HCT116 (cell line): ENCODE data around the gene ZFYVE19. TPM values are rescaled to one million over a fixed set of nuclear protein-coding genes. Genes with fewer than 3 reads are reported as not detected.

ENCODE experiments used
- ATAC-seq: fragments of 200-7000 bp; cut with Tn5 transposase; 2 replicates; pipeline ENCODE4 v1.9.1; 2020; ENCODE audit warnings: mild to moderate bottlenecking, moderate library complexity
- BruUV-seq: library from RNA; stranded (reverse); fragments of 400-500 nt; replicated peaks from 2 replicates; lab custom pipeline; 2021; lab: Mats Ljungman, UMichigan
- CTCF ChIA-PET: fragments of 300-600 bp; sonication (Branson Sonifier 250); formaldehyde crosslinking; loops from one replicate; lab custom pipeline; 2021; ENCODE audit warnings: antibody characterized with exemption; lab: Charles Lee
- POLR2A ChIA-PET: fragments of 300-600, 350-600 bp; sonication (Branson Sonifier 250); formaldehyde crosslinking; loops from one replicate; lab custom pipeline; 2021; ENCODE audit warnings: antibody characterized with exemption; lab: Charles Lee
- RAD21 ChIA-PET, 2 experiments: fragments of 300-600 bp; sonication (Branson Sonifier 250); formaldehyde crosslinking; loops; one replicate each; lab custom pipeline; 2023; ENCODE audit warnings: low total read pairs in 2 of 2; ENCODE audit not compliant: uncharacterized antibody in 2 of 2, unreplicated experiment in 2 of 2, low non-redundant PET in 1 of 2; lab: Charles Lee
- DNase-seq: peaks from one replicate; pipeline ENCODE4 v3.0.0-alpha.2; 2010; ENCODE audit warnings: low read depth, low spot score
- H2AFZ ChIP-seq: fragments of 200-600 bp; shearing (Covaris generic), sonication (generic); 2 replicates; pipeline ENCODE4 v1.6.1; 2017; ENCODE audit warnings: low read depth, mixed run types, mixed read lengths, antibody characterized with exemption, low read length; ENCODE audit not compliant: poor library complexity, severe bottlenecking
- H3K27ac ChIP-seq: 2 replicates; pipeline ENCODE4 v1.5.1; 2012; ENCODE audit warnings: low read depth, low read length
- H3K27me3 ChIP-seq: fragments of 200-600 bp; sonication (generic); 2 replicates; pipeline ENCODE4 v1.6.1; 2016; ENCODE audit warnings: mixed run types, low read length, mixed read lengths; ENCODE audit not compliant: insufficient read depth
- H3K36me3 ChIP-seq, 2 experiments: fragments of 200-500 bp in 1 of 2; fragments of 200-600 bp in 1 of 2; sonication (Bioruptor generic) in 1 of 2; sonication (generic) in 1 of 2; 2 replicates each; pipeline versions ENCODE4 v1.5.1 to v1.6.1; 2014 to 2016; ENCODE audit warnings: low read length in 2 of 2, inconsistent platforms in 1 of 2, mixed read lengths in 1 of 2, mixed run types in 1 of 2; ENCODE audit not compliant: insufficient read depth in 2 of 2, control insufficient read depth in 1 of 2
- H3K4me1 ChIP-seq, 2 experiments: fragments of 200-600 bp in 1 of 2; sonication (generic) in 1 of 2; 2 replicates each; pipeline versions ENCODE4 v1.5.1 to v1.6.1; 2012 to 2017; ENCODE audit warnings: low read length in 2 of 2, inconsistent platforms in 1 of 2, mild to moderate bottlenecking in 1 of 2, mixed read lengths in 1 of 2, mixed run types in 1 of 2, moderate library complexity in 1 of 2; ENCODE audit not compliant: insufficient read depth in 2 of 2, control insufficient read depth in 1 of 2
- H3K4me2 ChIP-seq: fragments of 200-600 bp; sonication (generic); 2 replicates; pipeline ENCODE4 v1.6.1; 2017; ENCODE audit warnings: mixed run types, low read length, mixed read lengths
- H3K4me3 ChIP-seq, 2 experiments: fragments of 200-600 bp in 1 of 2; sonication (generic) in 1 of 2; replicated peaks in 1 of 2; 2 replicates each; pipeline ENCODE4 v1.5.1; 2011 to 2016; ENCODE audit warnings: low read length in 2 of 2, control low read depth in 1 of 2, low read depth in 1 of 2, mild to moderate bottlenecking in 1 of 2, mixed read lengths in 1 of 2, mixed run types in 1 of 2
- H3K79me2 ChIP-seq: fragments of 200-600 bp; sonication (generic); 2 replicates; pipeline ENCODE4 v1.6.1; 2017; ENCODE audit warnings: mild to moderate bottlenecking, mixed run types, low read length, moderate library complexity, mixed read lengths; ENCODE audit not compliant: insufficient read depth
- H3K9ac ChIP-seq: fragments of 200-600 bp; sonication (generic); 2 replicates; pipeline ENCODE4 v1.6.1; 2016; ENCODE audit warnings: low read length, mixed read lengths
- H3K9me2 ChIP-seq: fragments of 200-600 bp; sonication (generic), shearing (Covaris generic); 2 replicates; pipeline ENCODE4 v1.6.1; 2017; ENCODE audit warnings: mixed run types, mild to moderate bottlenecking, moderate library complexity; ENCODE audit not compliant: insufficient read depth
- H3K9me3 ChIP-seq, 2 experiments: fragments of 200-500 bp in 1 of 2; fragments of 200-600 bp in 1 of 2; sonication (Bioruptor generic) in 1 of 2; sonication (generic) in 1 of 2; 2 replicates each; pipeline ENCODE4 v1.6.1; 2014 to 2017; ENCODE audit warnings: low read length in 2 of 2, mixed read lengths in 2 of 2, inconsistent platforms in 1 of 2, low read depth in 1 of 2, mild to moderate bottlenecking in 1 of 2, mixed run types in 1 of 2, moderate library complexity in 1 of 2; ENCODE audit not compliant: control insufficient read depth in 1 of 2, insufficient read depth in 1 of 2
- H4K20me1 ChIP-seq: fragments of 200-600 bp; sonication (generic), shearing (Covaris generic); 2 replicates; pipeline ENCODE4 v1.6.1; 2017; ENCODE audit warnings: mixed run types, mild to moderate bottlenecking, moderate library complexity; ENCODE audit not compliant: insufficient read depth
- CBX3 ChIP-seq: IDR thresholded peaks from 2 replicates; pipeline ENCODE4 v1.6.1; 2012; ENCODE audit warnings: low read depth
- ELF1 ChIP-seq: IDR thresholded peaks from 2 replicates; pipeline ENCODE4 v1.6.1; 2012; ENCODE audit warnings: low read depth, borderline replicate concordance
- JUND ChIP-seq: IDR thresholded peaks from 2 replicates; pipeline ENCODE4 v1.6.1; 2012
- POLR2AphosphoS5 ChIP-seq: IDR thresholded peaks from 2 replicates; pipeline ENCODE4 v1.6.1; 2011; ENCODE audit warnings: mild to moderate bottlenecking, low read depth, low read length, moderate library complexity
- REST ChIP-seq: IDR thresholded peaks from 2 replicates; pipeline ENCODE4 v1.6.1; 2012; ENCODE audit warnings: low read depth
- SRF ChIP-seq: IDR thresholded peaks from 2 replicates; pipeline ENCODE4 v1.6.1; 2012; ENCODE audit warnings: low read depth
- TCF7L2 ChIP-seq: IDR thresholded peaks from 2 replicates; pipeline ENCODE4 v1.7.0; 2011; ENCODE audit warnings: borderline replicate concordance, inconsistent platforms; ENCODE audit not compliant: insufficient read depth, insufficient read length; ENCODE audit errors: extremely low read depth
- ZNF274 ChIP-seq: fragments of 200-500 bp; sonication (Bioruptor generic); IDR thresholded peaks from 2 replicates; pipeline ENCODE4 v1.6.1; 2014; ENCODE audit warnings: mild to moderate bottlenecking, low read depth, low read length, inconsistent platforms
- intact Hi-C: fragments of 100-400 bp; cut with micrococcal nuclease; formaldehyde crosslinking; loops from 2 replicates; pipeline ENCODE4 v1.10.0; 2022
- total RNA-seq: library from RNA; stranded (reverse); gene quantifications from one replicate; pipeline ENCODE4 v1.2.1, GENCODE V29; 2021; ENCODE audit not compliant: unreplicated experiment

ZFYVE19 gene
- total RNA-seq, 1 experiment from 2014 or later = 29.1 TPM

GRCh38 chr15:40825661-40826422 lies 19.0 kb downstream of the ZFYVE19 start:
- Histone ChIP-seq H3K36me3 (no peaks in the 10 kb centered on the region), H3K9ac (peak overlapping the region; percentile 18; the same call in 1 of the 2 replicates), H2AFZ (no peak overlapping the region), H3K4me2 (peak overlapping the region; percentile 50), H3K27ac (0 out of 2 replicates have a peak overlapping the region, but pooled peaks have one; percentile 12), H3K4me3 (0 out of 4 replicates have a peak overlapping the region, but pooled peaks of 1 of the 2 experiments have one; percentile 3), H3K27me3 (no peaks in the 10 kb centered on the region), H3K9me3 (no peaks in the 10 kb centered on the region), H3K4me1 (peaks cover 19 to 23% of the 10 kb centered on the region in 2 experiments), H4K20me1 (no peaks in the 10 kb centered on the region), H3K9me2 (no peaks in the 10 kb centered on the region), H3K79me2 (no peaks in the 10 kb centered on the region)
- ChIA-PET RAD21 (no interaction called here), POLR2A (no interaction called here), CTCF (no interaction called here)
- BruUV-seq = no TSS peak
- ATAC-seq (peak; percentile 65), DNase-seq (no peak)
- intact Hi-C loops = no loop called here
- TF ChIP-seq JUND = no peak
- TF ChIP-seq TCF7L2 = peak; percentile 64

GRCh38 chr15:40826423-40827075 lies 19.7 kb downstream of the ZFYVE19 start:
- ChIA-PET CTCF (no interaction called here), RAD21 (no interaction called here), POLR2A (no interaction called here)
- no peaks in the 10 kb centered on the region for H3K9me2 ChIP-seq
- no peaks in the 10 kb centered on the region for H3K36me3 ChIP-seq
- intact Hi-C loops = no loop called here
- H3K9me3 ChIP-seq = no peaks in the 10 kb centered on the region
- no peaks in the 10 kb centered on the region for H4K20me1 ChIP-seq
- H2AFZ ChIP-seq = no peak overlapping the region
- BruUV-seq = no TSS peak
- TF ChIP-seq POLR2AphosphoS5 = no peak
- no peak for TF ChIP-seq ZNF274
- TF ChIP-seq ELF1 = no peak
- TF ChIP-seq TCF7L2 = no peak
- TF ChIP-seq CBX3 = no peak
- no peak for TF ChIP-seq SRF
- TF ChIP-seq REST = no peak
- peaks cover 19 to 23% of the 10 kb centered on the region in 2 experiments for H3K4me1 ChIP-seq
- H3K4me3 ChIP-seq = no peak overlapping the region
- H3K27me3 ChIP-seq = no peaks in the 10 kb centered on the region
- peak overlapping the region; percentile 18; the same call in 1 of the 2 replicates for H3K9ac ChIP-seq
- ATAC-seq = no peak
- no peak overlapping the region for H3K27ac ChIP-seq
- no peaks in the 10 kb centered on the region for H3K79me2 ChIP-seq
- 0 out of 2 replicates have a peak overlapping the region, but pooled peaks have one; percentile 50 for H3K4me2 ChIP-seq
- no peak for DNase-seq
